ENCODE results near the gene PSRC1. TPM values are rescaled to one million over a fixed set of nuclear protein-coding genes. Genes with fewer than 3 reads are reported as not detected.

The PSRC1 gene
- polyA plus RNA-seq, 1 experiment, result 25.9 TPM

GRCh38 chr1:109231066-109231465, 51.9 kb downstream of the PSRC1 start:
- no peak overlapping the region for H3K4me3 ChIP-seq (ENCODE audit: low read depth, low read length)
- no peaks in the 10 kb centered on the region for H3K27me3 ChIP-seq (ENCODE audit: control insufficient read depth, insufficient read depth, low read length)
- no peak for DNase-seq (ENCODE audit: low read depth)
- TF ChIP-seq, protein P1, sequence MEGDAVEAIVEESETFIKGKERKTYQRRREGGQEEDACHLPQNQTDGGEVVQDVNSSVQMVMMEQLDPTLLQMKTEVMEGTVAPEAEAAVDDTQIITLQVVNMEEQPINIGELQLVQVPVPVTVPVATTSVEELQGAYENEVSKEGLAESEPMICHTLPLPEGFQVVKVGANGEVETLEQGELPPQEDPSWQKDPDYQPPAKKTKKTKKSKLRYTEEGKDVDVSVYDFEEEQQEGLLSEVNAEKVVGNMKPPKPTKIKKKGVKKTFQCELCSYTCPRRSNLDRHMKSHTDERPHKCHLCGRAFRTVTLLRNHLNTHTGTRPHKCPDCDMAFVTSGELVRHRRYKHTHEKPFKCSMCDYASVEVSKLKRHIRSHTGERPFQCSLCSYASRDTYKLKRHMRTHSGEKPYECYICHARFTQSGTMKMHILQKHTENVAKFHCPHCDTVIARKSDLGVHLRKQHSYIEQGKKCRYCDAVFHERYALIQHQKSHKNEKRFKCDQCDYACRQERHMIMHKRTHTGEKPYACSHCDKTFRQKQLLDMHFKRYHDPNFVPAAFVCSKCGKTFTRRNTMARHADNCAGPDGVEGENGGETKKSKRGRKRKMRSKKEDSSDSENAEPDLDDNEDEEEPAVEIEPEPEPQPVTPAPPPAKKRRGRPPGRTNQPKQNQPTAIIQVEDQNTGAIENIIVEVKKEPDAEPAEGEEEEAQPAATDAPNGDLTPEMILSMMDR (IDR thresholded peaks at IDR 0.05; ENCODE audit: insufficient read depth, low read depth, low read length), result no peak
- CTCF ChIA-PET, result interaction anchor here (0.9 to 2.0 kb wide), 2 partner anchors 9 to 21 kb away, joined by 3 to 6 read pairs; no protein-coding TSS in a partner anchor
- POLR2A ChIA-PET, result no interaction called here
- peaks cover 33% of the 10 kb centered on the region for H3K36me3 ChIP-seq (ENCODE audit: control insufficient read depth, insufficient read depth, low read length)

Other genes starting within 250 kb of the PSRC1 start
- 7.3 and 12.8 TPM in 2 replicates for gene WDR47, start 241.0 kb downstream of the PSRC1 start, polyA plus RNA-seq (2011; rRNA removed)
- 14.7 and 63.7 TPM in 2 replicates for gene TAF13, start 207.1 kb downstream of the PSRC1 start, polyA plus RNA-seq (2011; rRNA removed)
- gene TMEM167B, start 192.4 kb downstream of the PSRC1 start, polyA plus RNA-seq (2011; rRNA removed), result 31.0 and 48.8 TPM in 2 replicates
- gene ELAPOR1, start 169.0 kb downstream of the PSRC1 start, polyA plus RNA-seq (2011; rRNA removed), result 1.1 and 2.3 TPM in 2 replicates
- gene SARS1, start 69.2 kb downstream of the PSRC1 start, polyA plus RNA-seq (2011; rRNA removed), result 411 and 428 TPM in 2 replicates
- gene CELSR2, start 33.6 kb downstream of the PSRC1 start, polyA plus RNA-seq (2011; rRNA removed), result 0.82 and 0.98 TPM in 2 replicates
- gene MYBPHL, start 23.9 kb upstream of the PSRC1 start, polyA plus RNA-seq (2011; rRNA removed), result 0.06 TPM in 1 of 2 replicates, not detected in the other
- gene SORT1, start 114.8 kb upstream of the PSRC1 start, polyA plus RNA-seq (2011; rRNA removed), result 38.6 and 52.6 TPM in 2 replicates
- 151 and 226 TPM in 2 replicates for gene PSMA5, start 143.3 kb upstream of the PSRC1 start, polyA plus RNA-seq (2011; rRNA removed)
- gene SYPL2, start 183.4 kb upstream of the PSRC1 start, polyA plus RNA-seq (2011; rRNA removed), result 58.8 and 73.1 TPM in 2 replicates
- gene ATXN7L2, start 200.8 kb upstream of the PSRC1 start, polyA plus RNA-seq (2011; rRNA removed), result 5.7 and 8.7 TPM in 2 replicates
- gene CYB561D1, start 210.9 kb upstream of the PSRC1 start, polyA plus RNA-seq (2011; rRNA removed), result 8.2 and 10.8 TPM in 2 replicates
- gene AMIGO1, start 226.6 kb upstream of the PSRC1 start, polyA plus RNA-seq (2011; rRNA removed), result 2.9 and 3.4 TPM in 2 replicates

All from BJ (cell line).